ENCODE measurements around the gene STIM1.

The STIM1 gene

GRCh38 chr11:4076774-4077173 is 221.3 kb downstream of the STIM1 start:
- no peak for DNase-seq

GRCh38 chr11:4083198-4083597 is 227.7 kb downstream of the STIM1 start:
- DNase-seq = no peak

GRCh38 chr11:4084406-4085125 is 229.1 kb downstream of the STIM1 start:
- DNase-seq = no peak

- no peak for DNase-seq
These were observed 230.1 kb downstream of the STIM1 start for GRCh38 chr11:4085575-4085974.

- no peak for DNase-seq
These were observed 231.3 kb downstream of the STIM1 start for GRCh38 chr11:4086575-4087353.

GRCh38 chr11:4087551-4087950 is 232.1 kb downstream of the STIM1 start:
- DNase-seq = no peak

GRCh38 chr11:4090258-4090657 is 234.8 kb downstream of the STIM1 start:
- no peak for DNase-seq

- DNase-seq = no peak
These were observed 236.6 kb downstream of the STIM1 start for GRCh38 chr11:4092026-4092425.

- no peak for DNase-seq
These were observed 238.3 kb downstream of the STIM1 start for GRCh38 chr11:4093519-4094347.

GRCh38 chr11:4094348-4095291 is 239.2 kb downstream of the STIM1 start, which contains the start of gene RRM1:
Gene RRM1, plus strand, starts transcription at chr11:4094799. Its CDS starts 214 bp downstream, at chr11:4095013.
- DNase-seq = peak; percentile 83

- no peak for DNase-seq
These were observed 240.2 kb downstream of the STIM1 start for GRCh38 chr11:4095509-4096230.

GRCh38 chr11:4098026-4098621 is 242.7 kb downstream of the STIM1 start:
- no peak for DNase-seq

- no peak for DNase-seq
These were observed 247.2 kb downstream of the STIM1 start for GRCh38 chr11:4102711-4103110.

GRCh38 chr11:4103269-4103668 is 247.8 kb downstream of the STIM1 start:
- no peak for DNase-seq

- DNase-seq = no peak
These were observed 250.5 kb downstream of the STIM1 start for GRCh38 chr11:4105916-4106315.

- DNase-seq = no peak
These were observed 256.4 kb downstream of the STIM1 start for GRCh38 chr11:4111834-4112233.

- DNase-seq = no peak
These were observed 259.7 kb downstream of the STIM1 start for GRCh38 chr11:4115128-4115527.

GRCh38 chr11:4118107-4118506 is 262.6 kb downstream of the STIM1 start:
- DNase-seq = no peak

GRCh38 chr11:4123218-4123617 is 267.8 kb downstream of the STIM1 start:
- no peak for DNase-seq

GRCh38 chr11:4125141-4125540 is 269.7 kb downstream of the STIM1 start:
- DNase-seq = no peak

- DNase-seq = no peak
These were observed 271.9 kb downstream of the STIM1 start for GRCh38 chr11:4127357-4127756.

Measured in DMS 273 treated with DMSO at 0.1 percent for 48 hours (cell line).